Renal cortex interstitium (tissue), 11 donors: ENCODE results near the gene DNAJB1. TPM values are rescaled to one million over a fixed set of nuclear protein-coding genes. Genes with fewer than 3 reads are reported as not detected.
"Not testable (repeated sequence)": the region's sequence is repeated elsewhere in the genome, so short reads cannot be mapped to it uniquely, and the experiment has no call there.

ENCODE experiments used
- DNase-seq, 11 donors: peaks; one replicate each; pipeline ENCODE4 v3.0.0-alpha.2; 2013; ENCODE audit warnings: low read depth in 9 of 11, low spot score in 4 of 11; ENCODE audit errors: extremely low read depth in 1 of 11
- polyA plus RNA-seq, 3 donors: library from polyadenylated mRNA; unstranded; fragments of 120-200 nt; gene quantifications; one replicate each; pipeline ENCODE4 v1.2.1, GENCODE V29; 2013; ENCODE audit not compliant: insufficient read length in 3 of 3

DNAJB1 gene
- polyA plus RNA-seq, 3 donors = 76.2 to 108 (median 97.3) TPM

DNA sequence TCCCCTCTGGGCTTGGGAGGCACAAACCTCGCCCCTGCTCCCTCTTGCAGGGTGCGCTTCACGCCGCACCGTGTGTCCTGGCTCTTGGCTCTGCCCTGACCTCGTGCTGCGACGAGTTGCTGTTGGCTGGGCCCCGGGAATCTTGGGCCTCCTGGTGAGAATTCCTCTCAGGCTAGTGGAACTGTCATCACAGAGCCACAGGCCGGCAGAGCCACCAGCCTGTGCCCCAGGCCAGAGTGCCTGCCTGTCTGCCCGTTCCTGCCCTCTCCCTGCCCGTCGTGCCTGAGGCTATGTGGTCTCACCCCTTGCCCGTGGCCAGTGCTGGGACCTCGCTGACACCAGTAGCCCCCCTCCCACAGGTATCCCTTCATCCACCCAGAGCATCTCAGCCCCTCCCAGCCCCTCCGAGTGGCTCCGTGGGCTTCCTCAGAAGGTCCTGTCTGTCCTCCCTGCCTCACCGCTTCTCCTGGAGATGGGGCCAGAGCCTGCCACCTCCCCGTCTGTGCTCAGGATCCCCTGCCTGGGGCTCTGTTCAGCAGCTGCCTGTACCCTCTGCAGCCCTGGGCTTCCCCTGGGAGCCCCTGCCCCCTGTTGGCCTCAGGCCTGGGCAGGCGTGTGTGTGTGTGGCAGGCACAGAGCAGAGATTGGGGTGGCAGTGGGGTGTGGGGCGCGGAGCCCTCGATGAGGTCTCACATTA, 40.3 kb upstream of the DNAJB1 start:
- DNase-seq = no peak

DNA sequence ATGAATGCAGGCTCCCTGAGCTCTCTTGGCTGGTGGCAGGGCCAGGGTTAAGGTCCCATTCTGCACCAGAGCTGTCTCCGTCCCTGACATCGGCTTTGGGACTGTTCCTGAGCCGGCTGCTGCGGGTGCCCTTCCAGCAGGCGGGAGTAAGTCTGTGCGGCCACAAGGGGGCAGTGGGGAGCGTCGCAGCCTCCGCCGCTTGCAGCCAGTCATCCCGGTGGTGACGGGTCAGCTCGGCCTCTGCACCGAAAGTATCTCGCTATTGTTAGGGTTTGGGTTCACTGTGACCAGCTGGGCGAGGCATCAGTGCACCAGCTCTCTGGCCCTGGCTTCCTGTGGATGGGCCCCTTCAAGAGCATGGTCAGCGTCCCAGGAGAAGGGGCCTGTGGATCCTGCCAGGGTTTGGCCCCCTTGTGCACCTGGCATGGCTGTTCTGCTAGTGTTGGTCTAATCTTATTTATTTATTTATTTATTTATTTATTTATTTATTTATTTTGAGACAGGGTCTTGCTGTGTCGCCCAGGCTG, 38.5 kb upstream of the DNAJB1 start:
- DNase-seq = peak in 6 of 11 donors; percentile 40 to 66 (median 54)

DNA sequence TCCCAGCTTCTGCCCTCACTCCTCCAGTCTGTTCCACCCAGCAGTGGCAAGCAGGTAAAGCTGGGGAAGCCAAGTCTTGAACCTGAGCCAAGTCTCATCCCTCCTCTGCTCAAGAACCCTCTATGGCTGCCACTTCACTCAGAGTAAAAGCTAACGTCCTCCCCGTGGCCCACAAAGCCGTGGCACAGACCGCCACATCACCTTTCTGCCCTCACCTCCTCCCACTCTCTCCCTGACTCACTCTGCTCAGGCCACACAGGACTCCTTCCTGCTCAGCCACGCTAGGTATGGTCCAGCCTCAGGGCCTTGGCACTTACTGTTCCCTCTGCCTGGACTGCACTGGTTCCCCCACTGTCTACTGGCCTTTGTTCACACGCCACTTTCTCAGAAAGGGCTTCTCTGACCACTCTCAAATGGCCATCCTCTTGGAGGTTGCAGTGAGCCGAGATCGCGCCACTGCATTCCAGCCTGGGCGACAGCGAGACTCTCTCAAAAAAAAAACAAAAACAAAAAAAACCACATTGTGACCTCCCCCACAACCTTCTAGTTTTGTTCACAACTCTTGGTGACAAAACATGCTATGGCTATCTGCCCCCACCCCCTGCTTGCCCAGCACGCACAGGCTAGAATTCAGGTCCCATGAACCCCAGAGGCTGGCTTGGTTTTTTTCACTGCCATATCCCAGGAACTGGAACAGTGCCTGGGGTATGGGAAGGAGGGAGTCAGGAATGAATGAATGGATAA, 37.9 kb upstream of the DNAJB1 start:
- no peak for DNase-seq

DNA sequence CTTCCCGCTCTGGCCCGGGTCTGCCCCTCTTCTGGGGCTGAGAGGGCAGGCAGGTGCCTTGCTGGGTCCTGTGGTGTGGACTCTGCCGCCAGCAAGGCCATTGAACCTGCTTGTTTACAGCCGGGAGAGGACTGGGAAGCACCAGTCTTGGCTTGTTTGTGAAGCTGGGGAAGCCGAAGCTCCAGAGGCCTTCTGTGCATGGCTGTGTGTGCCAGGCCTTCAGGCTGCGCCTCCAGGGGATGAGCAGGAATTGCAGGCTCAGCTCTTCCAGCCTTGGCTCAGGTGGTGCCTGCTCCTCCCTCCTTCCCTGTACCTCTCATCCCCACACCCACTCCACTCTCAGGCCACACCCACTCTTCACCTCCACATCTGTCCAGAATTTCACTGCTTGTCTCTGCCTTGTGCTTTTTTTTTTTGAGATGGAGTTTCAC, 36.2 kb upstream of the DNAJB1 start:
- DNase-seq = no peak

DNA sequence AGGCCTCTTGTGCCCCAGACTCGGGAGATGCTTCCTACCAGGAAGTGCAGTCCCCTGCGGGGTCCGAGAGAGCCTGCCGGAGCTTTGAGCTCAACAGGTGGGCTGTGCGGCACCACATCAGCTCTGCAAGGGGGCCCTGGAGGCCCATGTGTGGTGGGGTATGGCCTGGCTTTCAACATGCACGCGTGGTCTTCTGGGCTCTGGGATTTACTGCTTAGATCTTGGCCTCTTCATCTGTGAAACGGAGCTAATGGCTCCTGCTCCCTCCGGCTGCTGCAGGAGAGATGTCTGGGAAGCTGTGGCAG, 35.7 kb upstream of the DNAJB1 start:
- no peak for DNase-seq

DNA sequence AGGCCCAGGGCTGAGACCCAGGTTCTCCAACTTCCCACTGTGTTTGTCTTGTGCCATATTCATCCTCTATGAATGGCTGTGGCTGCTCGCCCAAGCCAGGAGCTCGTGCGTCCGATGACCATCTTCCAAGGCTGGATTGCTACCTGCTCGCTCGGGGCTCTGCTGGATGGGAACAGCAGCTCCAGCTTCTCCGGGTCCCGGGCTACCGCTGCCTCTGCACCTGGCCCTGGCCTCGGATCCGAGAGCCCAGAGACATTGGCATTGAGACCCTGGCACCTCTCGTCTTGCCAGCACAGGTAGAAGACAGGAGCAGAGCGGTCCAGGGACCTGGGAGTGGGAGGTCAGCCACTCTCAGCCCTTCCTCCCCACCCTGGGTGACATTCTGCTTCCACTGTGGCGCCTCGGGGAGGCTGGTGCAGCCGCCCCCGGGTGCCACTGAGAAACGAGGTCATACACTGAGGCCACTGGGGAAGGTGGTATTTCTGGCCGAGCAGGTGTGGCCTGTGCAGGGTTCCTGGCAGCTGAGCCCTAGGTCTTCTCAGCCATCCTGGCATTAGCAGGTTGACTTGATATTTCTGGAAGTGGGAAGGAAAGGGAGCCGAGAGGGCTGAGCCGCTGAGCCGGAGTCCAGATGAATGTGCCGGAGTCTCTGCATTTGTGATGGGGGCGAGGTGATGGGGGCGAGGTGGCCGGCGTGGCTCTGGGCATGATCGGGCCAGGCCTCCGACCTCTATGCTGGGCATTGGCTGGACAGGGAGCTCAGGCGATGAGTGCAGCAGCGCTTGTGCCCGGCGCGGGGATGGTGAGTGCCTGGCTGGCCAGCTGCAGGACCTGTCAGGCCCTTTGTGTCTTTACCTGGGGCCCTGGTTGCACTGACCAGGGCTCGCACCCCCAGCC, 35.1 kb upstream of the DNAJB1 start:
- DNase-seq = no peak

DNA sequence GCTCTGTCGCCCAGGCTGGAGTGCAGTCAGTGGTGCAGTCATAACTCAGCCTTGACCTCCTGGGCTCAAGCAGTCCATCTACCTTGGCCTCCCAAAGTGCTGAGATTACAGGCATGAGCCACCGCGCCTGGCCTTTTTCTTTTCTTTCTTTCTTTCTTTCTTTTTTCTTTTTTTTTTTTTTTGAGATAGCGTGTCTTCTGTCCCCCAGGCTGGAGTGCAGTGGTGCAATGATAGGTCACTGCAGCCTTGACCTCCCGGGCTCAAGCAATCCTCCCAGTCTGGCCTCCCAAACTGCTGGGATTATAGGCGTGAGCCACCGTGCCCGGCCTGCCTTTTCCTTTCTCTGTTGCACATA, 33.8 kb upstream of the DNAJB1 start:
- not testable (repeated sequence) for DNase-seq

DNA sequence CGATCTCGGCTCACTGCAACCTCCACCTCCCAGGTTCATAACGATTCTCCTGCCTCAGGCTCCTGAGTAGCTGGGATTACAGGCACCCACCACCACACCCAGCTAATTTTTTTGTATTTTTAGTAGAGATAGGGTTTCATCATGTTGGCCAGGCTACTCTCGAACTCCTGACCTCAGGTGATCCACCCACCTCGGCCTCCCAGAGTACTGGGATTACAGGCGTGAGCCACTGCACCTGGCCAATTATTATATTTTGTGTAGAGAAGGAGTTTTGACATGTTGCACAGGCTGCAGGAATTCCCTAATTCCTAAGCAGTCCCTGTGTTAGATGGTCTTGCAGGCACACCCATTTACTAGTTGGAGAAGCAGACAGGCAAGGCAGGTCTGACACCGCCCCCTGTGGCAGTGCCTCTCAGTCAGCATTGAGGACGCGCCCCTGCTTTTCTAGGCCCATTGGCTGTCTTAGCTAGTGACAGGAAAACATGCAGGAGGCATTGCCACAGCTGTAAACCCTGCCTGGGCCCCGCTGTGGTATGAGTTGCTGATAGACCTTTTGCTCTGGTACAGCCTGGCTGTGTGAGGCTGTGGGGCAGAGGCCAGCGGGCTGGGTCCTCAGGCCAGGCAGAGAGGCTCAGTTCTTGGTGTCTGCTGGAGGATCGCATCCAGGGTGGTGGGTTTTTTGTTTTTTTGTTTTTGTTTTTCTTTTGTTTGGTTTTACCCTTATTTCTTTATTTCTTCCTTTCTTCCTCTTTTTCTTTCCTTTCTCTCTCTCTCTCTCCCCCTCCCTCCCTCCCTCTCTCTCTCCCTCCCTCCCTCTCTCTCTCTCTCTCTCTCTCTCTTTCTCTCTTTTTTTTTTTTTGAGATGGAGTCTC, 33.2 kb upstream of the DNAJB1 start:
- DNase-seq = peak in 2 of 11 donors; percentile 27 to 45

DNA sequence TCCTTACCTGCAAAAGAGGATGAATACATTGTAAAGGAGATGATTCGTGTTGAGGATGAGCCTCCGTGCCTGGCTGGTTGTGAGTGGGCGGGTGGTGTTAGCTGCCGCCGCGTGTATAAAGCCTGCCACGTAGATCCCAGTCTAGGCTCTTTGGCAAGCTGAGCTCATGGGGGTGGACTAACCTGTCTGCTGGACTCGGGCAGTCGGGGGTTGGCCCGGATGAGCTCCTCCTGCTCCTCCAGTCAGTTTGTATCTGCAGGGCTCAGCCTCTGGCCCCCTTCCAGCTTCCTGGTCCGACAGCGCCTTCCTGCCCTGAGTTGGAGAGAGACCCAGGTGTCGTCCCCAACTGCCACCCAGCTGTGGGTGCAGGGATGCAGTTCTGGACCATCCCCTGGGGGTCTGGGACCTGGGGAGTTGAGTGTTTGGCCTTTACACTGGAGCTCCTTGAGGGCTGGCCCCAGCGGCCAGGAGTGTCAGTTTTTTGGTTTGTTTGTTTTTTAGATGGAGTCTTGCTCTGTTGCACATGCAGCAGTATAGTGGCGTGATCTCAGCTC, 32.1 kb upstream of the DNAJB1 start:
- DNase-seq = no peak

DNA sequence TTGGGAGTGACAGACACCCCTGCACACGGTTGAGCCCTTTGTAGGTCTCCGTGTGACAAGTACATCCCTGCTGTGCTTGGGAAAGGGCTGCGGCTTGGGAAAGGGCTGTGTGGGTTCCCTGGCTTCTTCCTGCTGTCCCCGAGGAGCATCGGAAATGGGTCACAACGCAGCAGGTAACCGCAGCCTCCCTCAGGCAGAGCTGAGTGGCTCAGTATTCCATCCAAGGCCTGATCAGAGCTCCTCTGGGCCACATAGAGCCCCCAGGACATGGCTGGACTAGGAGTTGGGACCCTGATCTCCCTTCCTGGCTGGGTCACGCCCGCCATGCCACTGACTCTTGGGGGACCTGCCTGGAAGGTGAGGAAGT, 27.5 kb upstream of the DNAJB1 start:
- DNase-seq = no peak

DNA sequence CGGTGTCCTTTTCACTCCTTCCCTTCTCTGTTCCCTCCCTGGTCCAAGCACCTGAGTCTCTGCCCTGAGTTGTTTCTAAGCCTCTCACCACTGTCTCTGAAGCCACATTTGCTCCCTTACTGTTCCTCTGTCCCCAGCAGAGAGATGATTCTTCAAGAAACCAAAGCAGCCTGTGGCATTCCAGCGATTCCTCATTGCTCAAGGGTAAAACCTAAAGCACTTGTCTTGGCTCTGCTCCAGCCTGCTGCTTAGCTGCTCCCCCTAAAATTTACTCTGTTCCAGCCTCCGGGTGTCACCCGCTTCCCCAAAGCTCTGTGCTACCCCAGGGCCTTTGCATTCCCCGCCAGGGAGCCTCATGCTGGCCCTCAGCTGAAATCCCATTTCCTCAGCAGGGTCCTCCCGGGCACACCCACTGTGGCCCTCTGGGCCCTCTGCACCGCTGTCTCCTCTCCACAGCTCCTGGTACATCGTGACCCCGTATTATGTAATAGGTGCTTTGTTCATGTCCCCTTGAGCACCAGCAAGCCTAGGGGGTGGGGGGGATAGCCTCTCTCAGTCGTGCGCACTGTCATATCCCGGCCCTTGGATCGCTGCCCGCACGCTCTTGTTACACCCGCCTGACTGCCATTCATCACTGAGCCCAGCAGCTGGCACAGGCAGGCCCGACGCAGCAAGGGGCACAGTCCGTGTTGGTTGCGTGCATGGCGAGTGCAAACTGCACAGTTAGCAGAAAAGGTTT, 26.9 kb upstream of the DNAJB1 start:
- peak in 2 of 11 donors; percentile 20 to 28 for DNase-seq

DNA sequence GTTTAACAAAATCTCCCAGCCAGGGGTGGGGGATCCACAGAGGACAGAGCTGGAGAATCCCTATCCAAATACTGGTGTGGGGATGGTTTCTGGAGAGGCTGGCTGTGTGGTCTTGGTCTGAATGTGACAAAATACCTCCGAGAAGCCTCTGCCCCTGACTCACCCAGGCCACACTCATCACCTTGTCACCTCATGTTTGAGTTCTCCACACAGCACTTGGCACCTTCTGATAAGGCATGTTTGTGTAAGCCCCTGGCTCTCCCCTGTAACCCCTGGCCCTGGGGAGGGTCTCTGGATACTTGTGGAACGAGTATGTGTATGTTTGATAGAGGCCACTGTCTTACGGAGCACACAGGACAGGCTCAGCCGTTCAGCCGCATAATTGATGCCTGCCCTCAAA, 25.9 kb upstream of the DNAJB1 start:
- no peak for DNase-seq

DNA sequence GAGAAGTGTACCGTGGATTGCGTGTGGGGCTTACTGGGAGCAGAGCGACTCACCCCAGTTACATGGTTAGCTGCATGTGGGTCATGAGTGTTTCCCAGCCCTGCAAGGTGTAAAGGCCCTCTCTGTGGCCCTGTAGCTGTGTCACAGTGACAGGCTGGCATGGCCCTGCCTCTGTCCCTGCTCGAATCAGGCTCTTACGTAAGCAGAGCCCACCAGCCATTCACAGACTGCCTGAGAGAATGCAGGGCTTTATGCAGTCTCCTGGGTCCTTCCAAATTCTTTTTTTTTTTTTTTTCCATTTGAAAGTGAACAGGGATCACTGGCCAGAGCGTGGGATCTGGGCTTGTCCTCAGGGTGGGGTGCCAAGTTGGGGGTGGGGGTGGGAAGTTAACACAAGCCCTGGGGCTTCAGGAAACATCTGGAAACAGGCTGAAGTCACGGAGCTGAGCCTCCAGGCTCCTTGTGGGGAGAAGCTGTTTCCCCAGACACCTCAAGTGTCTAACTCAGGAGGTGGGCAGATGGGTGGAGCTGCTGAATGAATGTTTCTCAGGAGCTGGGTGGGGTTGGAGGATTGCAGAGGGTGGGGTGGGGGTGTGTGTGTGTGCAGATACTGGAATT, 24.6 kb upstream of the DNAJB1 start:
- no peak for DNase-seq

DNA sequence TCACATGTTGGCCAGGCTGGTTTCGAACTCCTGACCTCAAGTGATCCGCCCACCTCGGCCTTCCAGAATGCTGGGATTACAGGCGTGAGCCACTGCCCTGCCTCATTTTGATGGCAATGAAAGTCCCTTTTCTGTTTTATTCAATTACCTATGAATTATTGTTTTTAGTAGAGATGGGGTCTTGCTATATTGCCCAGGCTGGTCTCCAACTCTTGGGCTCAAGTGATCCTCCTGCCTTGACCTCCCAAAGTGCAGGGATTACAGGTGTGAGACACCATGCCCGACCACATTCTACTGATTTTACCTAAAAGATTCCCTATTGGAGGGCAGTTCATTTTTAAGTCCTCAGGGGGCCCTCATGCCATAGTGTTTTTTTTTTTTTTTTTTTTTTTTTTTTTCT, 23.8 kb upstream of the DNAJB1 start:
- DNase-seq = not testable (repeated sequence)

DNA sequence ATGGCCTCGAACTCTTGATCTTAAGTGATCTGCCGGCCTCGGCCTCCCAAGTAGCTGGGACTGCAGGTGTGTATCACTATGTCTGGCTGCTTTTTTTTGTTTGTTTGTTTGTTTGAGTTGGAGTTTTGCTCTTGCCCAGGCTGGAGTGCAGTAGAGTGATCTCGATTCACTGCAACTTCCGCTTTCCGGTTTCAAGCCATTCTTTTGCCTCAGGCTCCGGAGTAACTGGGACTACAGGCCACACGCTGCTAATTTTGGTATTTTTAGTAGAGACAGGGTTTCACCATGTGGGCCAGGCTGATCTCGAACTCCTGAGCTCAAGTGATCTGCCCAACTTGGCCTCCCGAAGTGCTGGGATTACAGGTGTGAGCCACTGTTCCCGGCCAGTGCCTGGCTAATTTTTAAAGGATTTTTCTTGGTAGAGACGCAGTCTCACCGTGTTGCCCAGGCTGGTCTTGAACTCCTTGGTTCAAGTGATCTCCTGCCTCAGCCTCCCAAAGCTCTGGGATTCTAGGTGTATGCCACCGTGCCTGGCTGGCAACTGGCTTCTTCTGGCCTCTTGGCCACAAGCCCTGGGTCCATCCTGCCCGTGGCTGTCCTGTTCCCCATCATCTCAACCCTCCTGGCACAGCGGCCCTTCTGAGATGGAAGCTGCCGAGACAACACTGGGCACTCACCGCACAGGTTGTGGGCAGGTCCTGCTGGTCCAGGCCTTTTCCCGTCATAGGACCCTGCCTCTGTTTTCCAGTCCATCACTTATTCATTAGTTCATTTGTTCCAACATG, 22.7 kb upstream of the DNAJB1 start:
- no peak for DNase-seq

DNA sequence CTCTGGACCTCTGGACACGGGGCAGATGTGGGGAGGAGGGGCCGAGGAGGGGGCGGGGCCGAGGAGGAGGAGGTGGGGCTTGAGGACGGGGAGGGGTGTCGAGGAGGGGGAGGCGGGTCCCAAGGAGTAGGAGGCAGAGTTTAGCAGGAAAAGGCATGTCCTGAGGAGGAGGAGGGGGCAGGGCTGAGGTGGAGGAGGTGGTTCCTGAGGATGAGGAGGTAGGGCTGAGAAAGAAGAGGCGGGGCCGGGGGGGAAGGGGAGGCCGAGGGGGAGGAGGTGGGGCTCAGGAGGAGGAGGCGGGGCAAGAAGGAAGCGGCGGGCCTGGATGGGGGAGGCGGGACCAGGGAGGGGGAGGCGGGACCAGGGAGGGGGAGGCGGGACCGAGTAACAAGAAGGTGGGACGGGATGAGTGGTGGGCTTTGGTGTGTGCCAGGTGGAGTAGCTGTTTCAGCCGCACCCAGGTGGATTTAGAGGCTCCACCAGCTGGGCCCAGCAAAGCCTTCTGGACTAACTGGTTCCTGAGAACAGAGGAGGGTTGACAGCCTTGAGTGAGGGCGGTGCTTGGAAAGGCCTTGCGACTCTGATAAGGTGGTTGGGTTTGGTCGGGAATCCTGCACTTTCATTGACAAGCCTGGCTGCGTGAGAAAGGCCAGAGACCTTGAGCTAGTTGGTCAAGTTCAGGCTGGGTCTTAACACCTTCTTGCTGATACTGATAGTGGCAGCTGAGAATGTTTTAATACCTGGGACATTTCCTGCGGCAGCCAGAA, 18.9 kb upstream of the DNAJB1 start:
- DNase-seq = peak in 5 of 11 donors; percentile 44 to 65 (median 51)
